PC-3 (cell line): ENCODE measurements around the gene TM9SF3. TPM values are rescaled to one million over a fixed set of nuclear protein-coding genes. Genes with fewer than 3 reads are reported as not detected.

Source experiments
- ATAC-seq: fragments of 200-7000 bp; cut with Tn5 transposase; 2 replicates; pipeline ENCODE4 v1.9.1; 2020; ENCODE audit warnings: mild to moderate bottlenecking, moderate library complexity
- BruUV-seq: library from RNA; stranded (reverse); fragments of 400-500 nt; replicated peaks from 2 replicates; lab custom pipeline; 2021; lab: Mats Ljungman, UMichigan
- CTCF ChIA-PET: fragments of 300-600 bp; sonication (Branson Sonifier 250); formaldehyde crosslinking; loops from one replicate; lab custom pipeline; 2022; ENCODE audit warnings: antibody characterized with exemption; lab: Charles Lee
- POLR2A ChIA-PET: fragments of 300-600 bp; sonication (Branson Sonifier 250); formaldehyde crosslinking; loops from one replicate; lab custom pipeline; 2022; ENCODE audit warnings: antibody characterized with exemption; ENCODE audit not compliant: unreplicated experiment; lab: Charles Lee
- DNase-seq: peaks from one replicate; pipeline ENCODE4 v3.0.0-alpha.2; 2015
- H2AFZ ChIP-seq: fragments of 300-600 bp; sonication (generic); 2 replicates; pipeline ENCODE4 v1.6.0; 2016; ENCODE audit warnings: antibody characterized with exemption, low read length
- H3F3A ChIP-seq: fragments of 300-600 bp; sonication (generic); one replicate; pipeline ENCODE4 v1.6.0; 2017; ENCODE audit warnings: antibody characterized with exemption, low read length, control low read depth, mild to moderate bottlenecking; ENCODE audit not compliant: unreplicated experiment
- H3K27ac ChIP-seq: fragments of 300-600 bp; sonication (generic); 2 replicates; pipeline ENCODE4 v1.5.1; 2016; ENCODE audit warnings: mild to moderate bottlenecking, low read length
- H3K27me3 ChIP-seq: fragments of 300-600 bp; sonication (generic); 2 replicates; pipeline ENCODE4 v1.6.1; 2016; ENCODE audit warnings: low read length, mixed read lengths
- H3K36me3 ChIP-seq: fragments of 300-600 bp; sonication (generic); 2 replicates; pipeline ENCODE4 v1.6.1; 2016; ENCODE audit warnings: low read depth, mixed run types, low read length, mixed read lengths
- H3K4me1 ChIP-seq: fragments of 300-600 bp; sonication (generic); 2 replicates; pipeline ENCODE4 v1.5.1; 2016; ENCODE audit warnings: low read length; ENCODE audit not compliant: insufficient read depth
- H3K4me2 ChIP-seq: fragments of 300-600 bp; sonication (generic); 2 replicates; pipeline ENCODE4 v1.6.0; 2016; ENCODE audit warnings: low read length
- H3K4me3 ChIP-seq: fragments of 300-600 bp; sonication (generic); 2 replicates; pipeline ENCODE4 v1.5.1; 2016; ENCODE audit warnings: mild to moderate bottlenecking, low read length, mixed read lengths
- H3K79me2 ChIP-seq: fragments of 300-600 bp; sonication (generic); 2 replicates; pipeline ENCODE4 v1.6.1; 2017; ENCODE audit warnings: low read length, mixed read lengths
- H3K9ac ChIP-seq: fragments of 300-600 bp; sonication (generic); 2 replicates; pipeline ENCODE4 v1.6.0; 2016; ENCODE audit warnings: mild to moderate bottlenecking, low read length
- H3K9me2 ChIP-seq: fragments of 300-600 bp; sonication (generic); replicated peaks from 2 replicates; pipeline ENCODE4 v1.6.1; 2016; ENCODE audit warnings: mixed run types, low read length, mixed read lengths
- H3K9me3 ChIP-seq: fragments of 300-600 bp; sonication (generic); 2 replicates; pipeline ENCODE4 v1.6.1; 2016; ENCODE audit warnings: low read length, mixed read lengths
- H4K20me1 ChIP-seq: fragments of 300-600 bp; sonication (generic); 2 replicates; pipeline ENCODE4 v1.6.1; 2016; ENCODE audit warnings: low read length, mixed read lengths
- EZH2 ChIP-seq: fragments of 300-600 bp; sonication (generic); IDR thresholded peaks from one replicate; pipeline ENCODE4 v1.6.1; 2017; ENCODE audit warnings: antibody characterized with exemption, mild to moderate bottlenecking, low read length; ENCODE audit not compliant: unreplicated experiment
- EZH2phosphoT487 ChIP-seq: fragments of 300-600 bp; sonication (generic); IDR thresholded peaks from 2 replicates; pipeline ENCODE4 v1.6.1; 2018; ENCODE audit warnings: mild to moderate bottlenecking, antibody characterized with exemption, low read length, borderline replicate concordance
- intact Hi-C: fragments of 100-400 bp; cut with micrococcal nuclease; formaldehyde crosslinking; loops from 2 replicates; pipeline ENCODE4 v1.9.0; 2023
- total RNA-seq: library from RNA; depleted of rRNA; stranded (reverse); fragments of >200 nt; gene quantifications from 2 replicates; pipeline ENCODE4 v1.2.3, GENCODE V29; 2014
- TF ChIP-seq, protein P1 (sequence below): fragments of 300-600 bp; sonication (generic); conservative IDR thresholded peaks from 2 replicates; pipeline ENCODE4 v1.5.1; 2017; ENCODE audit warnings: antibody characterized with exemption, low read depth, mild to moderate bottlenecking, low read length

The TM9SF3 gene
- total RNA-seq, 1 experiment from 2014 or later = 39.2 TPM

DNA sequence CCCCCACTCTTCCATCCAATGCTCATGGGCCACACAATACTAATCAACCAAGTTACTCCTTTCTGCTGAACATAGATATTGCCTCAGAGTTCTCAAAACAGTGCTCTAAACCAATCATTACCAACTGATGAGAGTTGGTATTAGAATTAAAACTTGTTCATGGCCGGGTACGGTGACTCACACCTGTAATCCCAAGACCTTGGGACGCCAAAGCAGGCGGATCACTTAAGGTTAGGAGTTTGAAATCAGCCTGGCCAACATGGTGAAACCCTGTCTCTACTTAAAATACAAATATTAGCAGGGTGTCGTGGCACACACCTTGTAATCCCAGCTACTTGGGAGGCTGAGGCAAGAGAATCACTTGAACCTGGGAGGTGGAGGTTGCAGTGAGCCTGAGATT lies 8.2 kb downstream of the TM9SF3 start:
- Histone ChIP-seq H3K9ac (no peak overlapping the region), H3K4me2 (no peak overlapping the region), H3K4me3 (no peak overlapping the region), H3K9me3 (no peaks in the 10 kb centered on the region), H4K20me1 (peaks cover 48% of the 10 kb centered on the region), H2AFZ (no peak overlapping the region), H3K9me2 (no peaks in the 10 kb centered on the region), H3K36me3 (no peaks in the 10 kb centered on the region), H3F3A (no peaks in the 10 kb centered on the region), H3K79me2 (peaks cover 94% of the 10 kb centered on the region), H3K27ac (no peak overlapping the region), H3K27me3 (no peaks in the 10 kb centered on the region), H3K4me1 (peaks cover 14% of the 10 kb centered on the region)
- ChIA-PET CTCF (no interaction called here), POLR2A (no interaction called here)
- TF ChIP-seq EZH2phosphoT487 (no peak), EZH2 (no peak)
- TF ChIP-seq, protein P1, sequence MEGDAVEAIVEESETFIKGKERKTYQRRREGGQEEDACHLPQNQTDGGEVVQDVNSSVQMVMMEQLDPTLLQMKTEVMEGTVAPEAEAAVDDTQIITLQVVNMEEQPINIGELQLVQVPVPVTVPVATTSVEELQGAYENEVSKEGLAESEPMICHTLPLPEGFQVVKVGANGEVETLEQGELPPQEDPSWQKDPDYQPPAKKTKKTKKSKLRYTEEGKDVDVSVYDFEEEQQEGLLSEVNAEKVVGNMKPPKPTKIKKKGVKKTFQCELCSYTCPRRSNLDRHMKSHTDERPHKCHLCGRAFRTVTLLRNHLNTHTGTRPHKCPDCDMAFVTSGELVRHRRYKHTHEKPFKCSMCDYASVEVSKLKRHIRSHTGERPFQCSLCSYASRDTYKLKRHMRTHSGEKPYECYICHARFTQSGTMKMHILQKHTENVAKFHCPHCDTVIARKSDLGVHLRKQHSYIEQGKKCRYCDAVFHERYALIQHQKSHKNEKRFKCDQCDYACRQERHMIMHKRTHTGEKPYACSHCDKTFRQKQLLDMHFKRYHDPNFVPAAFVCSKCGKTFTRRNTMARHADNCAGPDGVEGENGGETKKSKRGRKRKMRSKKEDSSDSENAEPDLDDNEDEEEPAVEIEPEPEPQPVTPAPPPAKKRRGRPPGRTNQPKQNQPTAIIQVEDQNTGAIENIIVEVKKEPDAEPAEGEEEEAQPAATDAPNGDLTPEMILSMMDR = no peak
- DNase-seq (no peak), ATAC-seq (no peak)
- BruUV-seq = no TSS peak
- intact Hi-C loops = no loop called here

DNA sequence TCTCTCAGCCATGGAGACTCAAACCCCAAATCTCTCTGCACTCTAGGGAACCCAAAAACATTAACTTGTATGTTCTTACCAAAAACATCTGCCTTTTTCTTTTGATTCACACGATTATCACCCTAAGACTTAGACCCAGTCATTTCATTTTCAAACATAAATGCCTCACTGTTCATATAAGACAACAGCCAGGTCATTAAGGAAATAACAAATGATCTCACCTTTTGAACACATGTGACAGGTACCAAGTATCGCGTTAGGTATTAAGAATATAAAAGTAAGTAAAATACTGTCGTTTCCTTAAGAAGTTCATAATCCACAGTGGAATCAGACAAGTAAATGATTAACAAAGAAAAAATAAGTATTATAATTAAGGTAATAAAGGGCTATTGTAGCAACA lies 8.8 kb downstream of the TM9SF3 start:
- Histone ChIP-seq H3K79me2 (peaks cover 94% of the 10 kb centered on the region), H3K9ac (no peak overlapping the region), H3K4me1 (peaks cover 14% of the 10 kb centered on the region), H3K4me2 (no peak overlapping the region), H4K20me1 (peaks cover 45% of the 10 kb centered on the region), H3K36me3 (no peaks in the 10 kb centered on the region), H3K4me3 (no peak overlapping the region), H3F3A (no peaks in the 10 kb centered on the region), H2AFZ (no peak overlapping the region), H3K9me3 (no peaks in the 10 kb centered on the region), H3K27me3 (no peaks in the 10 kb centered on the region), H3K9me2 (no peaks in the 10 kb centered on the region), H3K27ac (no peak overlapping the region)
- no peak for ATAC-seq
- ChIA-PET CTCF (no interaction called here), POLR2A (no interaction called here)
- TF ChIP-seq EZH2phosphoT487 (no peak), EZH2 (no peak)
- TF ChIP-seq, protein P1 = no peak
- no peak for DNase-seq
- BruUV-seq = no TSS peak
- intact Hi-C loops = no loop called here

DNA sequence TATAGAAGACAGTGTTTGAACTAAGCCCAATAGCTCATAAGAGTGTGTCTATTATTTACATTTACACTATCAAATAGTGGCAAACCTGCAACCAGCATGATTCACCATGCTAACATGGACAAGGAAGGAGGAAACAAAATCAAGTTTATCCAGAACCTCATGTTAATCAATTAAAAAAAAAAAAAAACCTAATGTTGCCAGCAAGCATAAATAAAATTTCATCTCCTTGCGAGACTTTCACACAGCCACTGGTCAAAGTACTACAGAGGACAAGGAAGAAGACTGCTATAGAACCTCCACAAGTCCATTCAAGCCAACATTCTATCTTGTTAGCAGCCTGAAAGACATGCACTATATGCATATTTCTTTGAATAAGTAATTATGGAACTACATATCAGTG lies 9.7 kb downstream of the TM9SF3 start:
- H3K9ac ChIP-seq = no peak overlapping the region
- peak overlapping the region; percentile 57 for H3K4me2 ChIP-seq
- H3K9me3 ChIP-seq = no peaks in the 10 kb centered on the region
- no TSS peak for BruUV-seq
- ChIA-PET POLR2A (no interaction called here), CTCF (no interaction called here)
- H3K9me2 ChIP-seq = no peaks in the 10 kb centered on the region
- peaks cover 47% of the 10 kb centered on the region for H4K20me1 ChIP-seq
- H3K27ac ChIP-seq = peak overlapping the region; percentile 36; the same call in 1 of the 2 replicates
- no peaks in the 10 kb centered on the region for H3F3A ChIP-seq
- H3K79me2 ChIP-seq = peaks cover 94% of the 10 kb centered on the region
- H3K4me3 ChIP-seq = no peak overlapping the region
- H3K27me3 ChIP-seq = no peaks in the 10 kb centered on the region
- TF ChIP-seq EZH2phosphoT487 = no peak
- no peak for TF ChIP-seq EZH2
- TF ChIP-seq, protein P1 = no peak
- DNase-seq = peak; percentile 58
- intact Hi-C loops = no loop called here
- peaks cover 14% of the 10 kb centered on the region for H3K4me1 ChIP-seq
- no peak overlapping the region for H2AFZ ChIP-seq
- no peaks in the 10 kb centered on the region for H3K36me3 ChIP-seq
- peak; percentile 90 for ATAC-seq
